ENCODE measurements around the gene SGTA.

The SGTA gene

GRCh38 chr19:2756477-2756876 lies 26.6 kb downstream of the SGTA start:
- Histone ChIP-seq H3K9me3 (ENCODE audit: control insufficient read depth in 1 of 2, low read length in 2 of 2) (no peaks in the 10 kb centered on the region), H3K27me3 (ENCODE audit: low read depth, low read length) (no peaks in the 10 kb centered on the region), H3K27ac (ENCODE audit: low read length) (no peak overlapping the region), H3K4me3 (ENCODE audit: low read depth in 1 of 2, low read length in 2 of 2) (no peak overlapping the region), H3K4me1 (ENCODE audit: control insufficient read depth in 1 of 2, insufficient read depth in 2 of 2, low read length in 2 of 2) (no peaks in the 10 kb centered on the region), H3K36me3 (ENCODE audit: control insufficient read depth in 1 of 2, insufficient read depth in 2 of 2, low read length in 2 of 2) (peaks cover 31 to 68% of the 10 kb centered on the region in 2 donors)

- H3K27me3 ChIP-seq (ENCODE audit: low read depth, low read length): no peaks in the 10 kb centered on the region
- H3K36me3 ChIP-seq (ENCODE audit: control insufficient read depth in 1 of 2, insufficient read depth in 2 of 2, low read length in 2 of 2): peaks cover 25 to 62% of the 10 kb centered on the region in 2 donors
- H3K4me1 ChIP-seq (ENCODE audit: control insufficient read depth in 1 of 2, insufficient read depth in 2 of 2, low read length in 2 of 2): no peaks in the 10 kb centered on the region
- no peak overlapping the region for H3K27ac ChIP-seq (ENCODE audit: low read length)
- no peaks in the 10 kb centered on the region for H3K9me3 ChIP-seq (ENCODE audit: control insufficient read depth in 1 of 2, low read length in 2 of 2)
- H3K4me3 ChIP-seq (ENCODE audit: low read depth in 1 of 2, low read length in 2 of 2): no peak overlapping the region
These were observed 27.3 kb downstream of the SGTA start for GRCh38 chr19:2755811-2756210.

- H3K9me3 ChIP-seq (ENCODE audit: control insufficient read depth in 1 of 2, low read length in 2 of 2): no peaks in the 10 kb centered on the region
- no peaks in the 10 kb centered on the region for H3K4me1 ChIP-seq (ENCODE audit: control insufficient read depth in 1 of 2, insufficient read depth in 2 of 2, low read length in 2 of 2)
- no peaks in the 10 kb centered on the region for H3K27me3 ChIP-seq (ENCODE audit: low read depth, low read length)
- no peak overlapping the region for H3K27ac ChIP-seq (ENCODE audit: low read length)
- no peak overlapping the region for H3K4me3 ChIP-seq (ENCODE audit: low read depth in 1 of 2, low read length in 2 of 2)
- peaks cover 21 to 57% of the 10 kb centered on the region in 2 donors for H3K36me3 ChIP-seq (ENCODE audit: control insufficient read depth in 1 of 2, insufficient read depth in 2 of 2, low read length in 2 of 2)
These were observed 27.7 kb downstream of the SGTA start for GRCh38 chr19:2755448-2755705.

- H3K36me3 ChIP-seq (ENCODE audit: control insufficient read depth in 1 of 2, insufficient read depth in 2 of 2, low read length in 2 of 2): peaks cover 21 to 57% of the 10 kb centered on the region in 2 donors
- no peaks in the 10 kb centered on the region for H3K4me1 ChIP-seq (ENCODE audit: control insufficient read depth in 1 of 2, insufficient read depth in 2 of 2, low read length in 2 of 2)
- H3K4me3 ChIP-seq (ENCODE audit: low read depth in 1 of 2, low read length in 2 of 2): no peak overlapping the region
- no peaks in the 10 kb centered on the region for H3K9me3 ChIP-seq (ENCODE audit: control insufficient read depth in 1 of 2, low read length in 2 of 2)
- no peaks in the 10 kb centered on the region for H3K27me3 ChIP-seq (ENCODE audit: low read depth, low read length)
- no peak overlapping the region for H3K27ac ChIP-seq (ENCODE audit: low read length)
These were observed 28.2 kb downstream of the SGTA start for GRCh38 chr19:2754659-2755447.

GRCh38 chr19:2751438-2751830 lies 31.6 kb downstream of the SGTA start:
- Histone ChIP-seq H3K4me3 (ENCODE audit: low read depth in 1 of 2, low read length in 2 of 2) (no peak overlapping the region), H3K36me3 (ENCODE audit: control insufficient read depth in 1 of 2, insufficient read depth in 2 of 2, low read length in 2 of 2) (peaks cover 14 to 25% of the 10 kb centered on the region in 2 donors), H3K4me1 (ENCODE audit: control insufficient read depth in 1 of 2, insufficient read depth in 2 of 2, low read length in 2 of 2) (peaks cover 0 to 3% of the 10 kb centered on the region in 2 donors), H3K9me3 (ENCODE audit: control insufficient read depth in 1 of 2, low read length in 2 of 2) (no peaks in the 10 kb centered on the region), H3K27me3 (ENCODE audit: low read depth, low read length) (no peaks in the 10 kb centered on the region), H3K27ac (ENCODE audit: low read length) (no peak overlapping the region)

GRCh38 chr19:2750808-2751437 lies 32.1 kb downstream of the SGTA start:
- Histone ChIP-seq H3K4me1 (ENCODE audit: control insufficient read depth in 1 of 2, insufficient read depth in 2 of 2, low read length in 2 of 2) (peaks cover 0 to 3% of the 10 kb centered on the region in 2 donors), H3K4me3 (ENCODE audit: low read depth in 1 of 2, low read length in 2 of 2) (no peak overlapping the region), H3K27me3 (ENCODE audit: low read depth, low read length) (no peaks in the 10 kb centered on the region), H3K27ac (ENCODE audit: low read length) (no peak overlapping the region), H3K9me3 (ENCODE audit: control insufficient read depth in 1 of 2, low read length in 2 of 2) (no peaks in the 10 kb centered on the region), H3K36me3 (ENCODE audit: control insufficient read depth in 1 of 2, insufficient read depth in 2 of 2, low read length in 2 of 2) (peaks cover 13 to 23% of the 10 kb centered on the region in 2 donors)

- H3K36me3 ChIP-seq (ENCODE audit: control insufficient read depth in 1 of 2, insufficient read depth in 2 of 2, low read length in 2 of 2): no peaks in the 10 kb centered on the region
- H3K9me3 ChIP-seq (ENCODE audit: control insufficient read depth in 1 of 2, low read length in 2 of 2): no peaks in the 10 kb centered on the region
- peaks cover 0 to 3% of the 10 kb centered on the region in 2 donors for H3K4me1 ChIP-seq (ENCODE audit: control insufficient read depth in 1 of 2, insufficient read depth in 2 of 2, low read length in 2 of 2)
- no peak overlapping the region for H3K27ac ChIP-seq (ENCODE audit: low read length)
- no peaks in the 10 kb centered on the region for H3K27me3 ChIP-seq (ENCODE audit: low read depth, low read length)
- no peak overlapping the region for H3K4me3 ChIP-seq (ENCODE audit: low read depth in 1 of 2, low read length in 2 of 2)
These were observed 35.7 kb downstream of the SGTA start for GRCh38 chr19:2747349-2747748.

GRCh38 chr19:2744113-2744512 lies 39.0 kb downstream of the SGTA start:
- Histone ChIP-seq H3K4me1 (ENCODE audit: control insufficient read depth in 1 of 2, insufficient read depth in 2 of 2, low read length in 2 of 2) (peaks cover 0 to 7% of the 10 kb centered on the region in 2 donors), H3K4me3 (ENCODE audit: low read depth in 1 of 2, low read length in 2 of 2) (no peak overlapping the region), H3K36me3 (ENCODE audit: control insufficient read depth in 1 of 2, insufficient read depth in 2 of 2, low read length in 2 of 2) (no peaks in the 10 kb centered on the region), H3K27ac (ENCODE audit: low read length) (no peak overlapping the region), H3K9me3 (ENCODE audit: control insufficient read depth in 1 of 2, low read length in 2 of 2) (no peaks in the 10 kb centered on the region), H3K27me3 (ENCODE audit: low read depth, low read length) (no peaks in the 10 kb centered on the region)

- Histone ChIP-seq H3K36me3 (ENCODE audit: control insufficient read depth in 1 of 2, insufficient read depth in 2 of 2, low read length in 2 of 2) (no peaks in the 10 kb centered on the region), H3K27ac (ENCODE audit: low read length) (no peak overlapping the region), H3K27me3 (ENCODE audit: low read depth, low read length) (no peaks in the 10 kb centered on the region), H3K4me1 (ENCODE audit: control insufficient read depth in 1 of 2, insufficient read depth in 2 of 2, low read length in 2 of 2) (peaks cover 0 to 13% of the 10 kb centered on the region in 2 donors), H3K9me3 (ENCODE audit: control insufficient read depth in 1 of 2, low read length in 2 of 2) (no peaks in the 10 kb centered on the region), H3K4me3 (ENCODE audit: low read depth in 1 of 2, low read length in 2 of 2) (no peak overlapping the region)
These were observed 40.0 kb downstream of the SGTA start for GRCh38 chr19:2743099-2743498.

- no peaks in the 10 kb centered on the region for H3K9me3 ChIP-seq (ENCODE audit: control insufficient read depth in 1 of 2, low read length in 2 of 2)
- no peak overlapping the region for H3K27ac ChIP-seq (ENCODE audit: low read length)
- no peaks in the 10 kb centered on the region for H3K27me3 ChIP-seq (ENCODE audit: low read depth, low read length)
- H3K4me3 ChIP-seq (ENCODE audit: low read depth in 1 of 2, low read length in 2 of 2): peak overlapping the region in 1 of 2 donors; percentile 95
- H3K4me1 ChIP-seq (ENCODE audit: control insufficient read depth in 1 of 2, insufficient read depth in 2 of 2, low read length in 2 of 2): peaks cover 0 to 13% of the 10 kb centered on the region in 2 donors
- H3K36me3 ChIP-seq (ENCODE audit: control insufficient read depth in 1 of 2, insufficient read depth in 2 of 2, low read length in 2 of 2): peaks cover 0 to 19% of the 10 kb centered on the region in 2 donors
These were observed 42.8 kb downstream of the SGTA start for GRCh38 chr19:2740314-2740656.

GRCh38 chr19:2739602-2740313 lies 43.3 kb downstream of the SGTA start, which contains the start of gene SLC39A3:
Gene SLC39A3, minus strand, starts transcription at chr19:2740017. Its CDS starts 2,760 bp downstream, at chr19:2737257.
- peak within 1 kb of the TSS; percentile 76 to 95 for H3K4me3 ChIP-seq (ENCODE audit: low read depth in 1 of 2, low read length in 2 of 2)
- no peaks in the 10 kb centered on the region for H3K9me3 ChIP-seq (ENCODE audit: control insufficient read depth in 1 of 2, low read length in 2 of 2)
- peaks cover 0 to 13% of the 10 kb centered on the region in 2 donors for H3K4me1 ChIP-seq (ENCODE audit: control insufficient read depth in 1 of 2, insufficient read depth in 2 of 2, low read length in 2 of 2)
- H3K27me3 ChIP-seq (ENCODE audit: low read depth, low read length): no peaks in the 10 kb centered on the region
- H3K27ac ChIP-seq (ENCODE audit: low read length): no peak within 1 kb of the TSS
- peaks cover 4 to 25% of the 10 kb centered on the region in 2 donors for H3K36me3 ChIP-seq (ENCODE audit: control insufficient read depth in 1 of 2, insufficient read depth in 2 of 2, low read length in 2 of 2)
